B cell (primary cell): Measurements from ENCODE around the gene RCSD1. TPM values are rescaled to one million over a fixed set of nuclear protein-coding genes. Genes with fewer than 3 reads are reported as not detected.

Experiments
- ATAC-seq: fragments of 200-7000 bp; cut with Tn5 transposase; one replicate; pipeline ENCODE4 v1.10.0; 2021; ENCODE audit warnings: low read depth, mild to moderate bottlenecking, moderate number of reproducible peaks, moderate library complexity
- CTCF ChIA-PET: fragments of 350-600 bp; sonication (Branson Sonifier 250); formaldehyde crosslinking; loops from one replicate; lab custom pipeline; 2021; ENCODE audit warnings: antibody characterized with exemption, inconsistent platforms; lab: Charles Lee
- POLR2A ChIA-PET: fragments of 350-600 bp; sonication (Branson Sonifier 250); formaldehyde crosslinking; loops from one replicate; lab custom pipeline; 2021; ENCODE audit warnings: antibody characterized with exemption; lab: Charles Lee
- DNase-seq: peaks from one replicate; pipeline ENCODE4 v3.0.0; 2013
- H2AFZ ChIP-seq: 2 replicates; pipeline ENCODE4 v1.6.1; 2012; ENCODE audit warnings: mild to moderate bottlenecking, low read depth, low read length; ENCODE audit not compliant: insufficient read depth, poor library complexity, severe bottlenecking
- H3K27ac ChIP-seq, 2 donors: 1 replicate in 1 of 2; 2 replicates in 1 of 2; pipeline ENCODE4 v1.5.1; 2012 to 2013; ENCODE audit warnings: low read length in 2 of 2, mild to moderate bottlenecking in 2 of 2, moderate library complexity in 1 of 2
- H3K27me3 ChIP-seq, 4 experiments: fragments of 200-600 bp in 1 of 4; sonication (generic) in 1 of 4; replicated peaks in 1 of 4; 1 replicate in 2 of 4; 2 replicates in 2 of 4; pipeline versions ENCODE4 v1.6.1 to v1.7.0; 2013 to 2016; ENCODE audit warnings: low read length in 3 of 4, mild to moderate bottlenecking in 2 of 4, mixed read lengths in 1 of 4, moderate library complexity in 1 of 4; ENCODE audit not compliant: insufficient read depth in 4 of 4, control insufficient read depth in 3 of 4; ENCODE audit errors: control extremely low read depth in 1 of 4
- H3K36me3 ChIP-seq, 2 experiments: replicated peaks in 1 of 2; 1 replicate in 1 of 2; 2 replicates in 1 of 2; pipeline versions ENCODE4 v1.6.1 to v1.7.1; 2013; ENCODE audit warnings: low read length in 1 of 2; ENCODE audit not compliant: insufficient read depth in 2 of 2, control insufficient read depth in 1 of 2; ENCODE audit errors: control extremely low read depth in 1 of 2, extremely low read depth in 1 of 2
- H3K4me1 ChIP-seq, 2 donors: fragments of 200-600 bp in 1 of 2; sonication (generic) in 1 of 2; 1 replicate in 1 of 2; 2 replicates in 1 of 2; pipeline versions ENCODE4 v1.5.1 to v1.6.1; 2013 to 2017; ENCODE audit warnings: low read length in 2 of 2; ENCODE audit not compliant: control insufficient read depth in 2 of 2, insufficient read depth in 2 of 2
- H3K4me2 ChIP-seq: replicated peaks from 2 replicates; pipeline ENCODE3; 2012; ENCODE audit warnings: mild to moderate bottlenecking, low read depth, low read length; ENCODE audit not compliant: poor library complexity, severe bottlenecking
- H3K4me3 ChIP-seq, 5 experiments: fragments of 200-600 bp in 1 of 5; sonication (generic) in 1 of 5; 1 replicate in 3 of 5; 2 replicates in 2 of 5; pipeline versions ENCODE4 v1.5.1 to v1.7.0; 2011 to 2016; ENCODE audit warnings: low read length in 4 of 5, mild to moderate bottlenecking in 4 of 5, low read depth in 2 of 5, control low read depth in 1 of 5, moderate library complexity in 1 of 5; ENCODE audit not compliant: insufficient read depth in 1 of 5; ENCODE audit errors: control extremely low read depth in 1 of 5, extremely low read depth in 1 of 5
- H3K79me2 ChIP-seq: fragments of 200-600 bp; sonication (generic); one replicate; pipeline ENCODE4 v1.6.0; 2016; ENCODE audit warnings: low read length; ENCODE audit not compliant: control insufficient read depth, insufficient read depth
- H3K9ac ChIP-seq: fragments of 200-600 bp; sonication (generic); 2 replicates; pipeline ENCODE4 v1.6.1; 2017; ENCODE audit warnings: mild to moderate bottlenecking, low read length, moderate library complexity
- H3K9me3 ChIP-seq, 3 donors: one replicate each; pipeline versions ENCODE4 v1.6.1 to v1.7.1; 2013; ENCODE audit warnings: low read length in 2 of 3; ENCODE audit not compliant: control insufficient read depth in 2 of 3, insufficient read depth in 1 of 3; ENCODE audit errors: control extremely low read depth in 1 of 3
- H4K20me1 ChIP-seq: 2 replicates; pipeline ENCODE4 v1.6.0; 2012; ENCODE audit warnings: mild to moderate bottlenecking, low read length; ENCODE audit not compliant: insufficient read depth, control insufficient read depth, poor library complexity, severe bottlenecking
- H3K27ac Mint-ChIP-seq: one replicate; pipeline ENCODE4 v1.8.0; 2021; ENCODE audit warnings: mixed read lengths
- H3K27me3 Mint-ChIP-seq: one replicate; pipeline ENCODE4 v1.8.0; 2021; ENCODE audit warnings: mixed read lengths
- H3K4me1 Mint-ChIP-seq: one replicate; pipeline ENCODE4 v1.8.0; 2021; ENCODE audit warnings: mixed read lengths
- H3K4me3 Mint-ChIP-seq: one replicate; pipeline ENCODE4 v1.8.0; 2021; ENCODE audit warnings: mixed read lengths
- H3K9me3 Mint-ChIP-seq: one replicate; pipeline ENCODE4 v1.8.0; 2022; ENCODE audit warnings: mixed read lengths; ENCODE audit not compliant: insufficient read depth
- EZH2 ChIP-seq: IDR thresholded peaks from 2 replicates; pipeline ENCODE4 v1.6.1; 2012; ENCODE audit warnings: borderline replicate concordance, low read depth, mild to moderate bottlenecking, moderate library complexity, low read length; ENCODE audit not compliant: insufficient read depth, poor library complexity, severe bottlenecking
- WGBS: methylation state at CpG from one replicate; pipeline ENCODE4 v1.1.5; 2013; ENCODE audit warnings: missing lambda C conversion rate; ENCODE audit not compliant: insufficient coverage; 5-methylcytosine and 5-hydroxymethylcytosine counted together
- intact Hi-C: fragments of 100-400 bp; cut with micrococcal nuclease; formaldehyde crosslinking; loops from one replicate; pipeline ENCODE4 v1.10.0; 2022
- polyA plus RNA-seq: library from polyadenylated mRNA; depleted of rRNA; stranded (reverse); fragments of >200 nt; gene quantifications from 2 replicates; pipeline ENCODE4 v1.2.3, GENCODE V29; 2012
- total RNA-seq, 2 donors: library from RNA; stranded (reverse); fragments of 120-200 nt in 1 of 2; gene quantifications; 1 replicate in 1 of 2; 2 replicates in 1 of 2; pipeline versions ENCODE4 v1.2.3 to v1.2.4, GENCODE V29; 2013 to 2022
- TF ChIP-seq, protein P1 (sequence below): fragments of 200-600 bp; IDR thresholded peaks from one replicate; pipeline ENCODE4 v1.8.0; 2022; ENCODE audit warnings: antibody characterized with exemption, mild to moderate bottlenecking

The RCSD1 gene
- total and polyA plus RNA-seq, 2 donors (not counting 1 experiment from before 2014, with no cell fraction given), result 129 to 525 TPM

DNA sequence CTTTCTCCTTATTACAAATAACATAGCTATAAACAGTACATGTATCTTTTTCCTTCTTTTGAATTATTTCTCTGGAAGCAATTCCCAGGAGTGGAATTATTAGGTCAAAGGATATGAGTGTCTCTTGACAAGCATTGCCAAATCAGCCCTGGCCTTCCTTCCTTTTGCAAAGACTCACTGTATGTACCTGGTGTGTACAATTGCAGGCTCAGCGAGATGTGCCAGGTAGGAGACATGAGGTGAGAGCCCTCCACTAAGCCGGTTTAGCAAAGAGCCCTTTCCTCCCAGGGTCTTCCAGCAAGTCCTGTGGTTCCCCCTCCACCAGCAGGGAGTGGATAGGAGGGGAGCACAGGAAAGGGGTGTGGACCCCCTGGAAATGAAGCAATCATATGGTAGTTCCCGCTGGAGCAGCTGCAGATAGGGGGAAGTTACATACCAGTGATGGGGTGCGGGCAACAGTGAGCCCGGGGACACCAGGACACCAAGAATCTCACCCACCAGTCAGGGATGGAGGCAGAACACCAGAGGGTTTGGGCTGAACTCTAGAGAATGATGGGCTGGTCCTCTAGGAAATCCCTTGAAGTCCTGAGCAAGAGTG is 18.3 kb downstream of the RCSD1 start:
- CTCF ChIA-PET, result interaction anchor here (2.2 to 5.0 kb wide), 6 partner anchors 10 to 48 kb away, joined by 6 to 52 read pairs (median 22); no protein-coding TSS in a partner anchor
- POLR2A ChIA-PET, result interaction anchor here (0.9 kb wide), 1 partner anchor 12 kb away, joined by 3 read pairs; no protein-coding TSS in a partner anchor
- peaks cover 9 to 52% of the 10 kb centered on the region in 2 experiments for H3K36me3 ChIP-seq
- H3K4me1 ChIP-seq, result peaks cover 80 to 86% of the 10 kb centered on the region in 2 donors
- H3K27me3 Mint-ChIP-seq, result no peaks in the 10 kb centered on the region
- TF ChIP-seq EZH2, result no peak
- TF ChIP-seq, protein P1, sequence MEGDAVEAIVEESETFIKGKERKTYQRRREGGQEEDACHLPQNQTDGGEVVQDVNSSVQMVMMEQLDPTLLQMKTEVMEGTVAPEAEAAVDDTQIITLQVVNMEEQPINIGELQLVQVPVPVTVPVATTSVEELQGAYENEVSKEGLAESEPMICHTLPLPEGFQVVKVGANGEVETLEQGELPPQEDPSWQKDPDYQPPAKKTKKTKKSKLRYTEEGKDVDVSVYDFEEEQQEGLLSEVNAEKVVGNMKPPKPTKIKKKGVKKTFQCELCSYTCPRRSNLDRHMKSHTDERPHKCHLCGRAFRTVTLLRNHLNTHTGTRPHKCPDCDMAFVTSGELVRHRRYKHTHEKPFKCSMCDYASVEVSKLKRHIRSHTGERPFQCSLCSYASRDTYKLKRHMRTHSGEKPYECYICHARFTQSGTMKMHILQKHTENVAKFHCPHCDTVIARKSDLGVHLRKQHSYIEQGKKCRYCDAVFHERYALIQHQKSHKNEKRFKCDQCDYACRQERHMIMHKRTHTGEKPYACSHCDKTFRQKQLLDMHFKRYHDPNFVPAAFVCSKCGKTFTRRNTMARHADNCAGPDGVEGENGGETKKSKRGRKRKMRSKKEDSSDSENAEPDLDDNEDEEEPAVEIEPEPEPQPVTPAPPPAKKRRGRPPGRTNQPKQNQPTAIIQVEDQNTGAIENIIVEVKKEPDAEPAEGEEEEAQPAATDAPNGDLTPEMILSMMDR, result no peak
- peak overlapping the region; percentile 58 for H3K4me2 ChIP-seq
- H3K27ac ChIP-seq, result peak overlapping the region; percentile 76 to 83
- no peaks in the 10 kb centered on the region for H3K9me3 Mint-ChIP-seq
- H3K9ac ChIP-seq, result no peak overlapping the region
- peak overlapping the region; percentile 78 for H3K27ac Mint-ChIP-seq
- DNase-seq, result no peak
- 62% methylated on average over 3 of the region's 5 CpGs for WGBS
- H3K27me3 ChIP-seq, result no peaks in the 10 kb centered on the region
- intact Hi-C loops, result no loop called here
- H4K20me1 ChIP-seq, result peaks cover 94% of the 10 kb centered on the region
- ATAC-seq, result no peak
- H2AFZ ChIP-seq, result no peak overlapping the region
- H3K4me3 Mint-ChIP-seq, result peak overlapping the region; percentile 84
- H3K4me3 ChIP-seq, result peak overlapping the region in 1 of 5 experiments; percentile 16
- H3K9me3 ChIP-seq, result no peaks in the 10 kb centered on the region
- H3K4me1 Mint-ChIP-seq, result peaks cover 89% of the 10 kb centered on the region
- H3K79me2 ChIP-seq, result peaks cover 100% of the 10 kb centered on the region
